H1 (cell line): ENCODE measurements around the gene NAPG. TPM values are rescaled to one million over a fixed set of nuclear protein-coding genes. Genes with fewer than 3 reads are reported as not detected.

Experiments used
- CHD2 ChIP-seq: IDR thresholded peaks from 2 replicates; pipeline ENCODE4 v1.6.1; 2012; ENCODE audit warnings: low read length, improper control_type of control experiment
- CHD7 ChIP-seq: fragments of 300-600 bp; sonication (generic); IDR thresholded peaks from 2 replicates; pipeline ENCODE4 v1.7.1; 2012; ENCODE audit warnings: low read length, moderate library complexity, mild to moderate bottlenecking, inconsistent platforms; ENCODE audit not compliant: insufficient replicate concordance
- EZH2 ChIP-seq: fragments of 200-600 bp; sonication (generic); IDR thresholded peaks from 2 replicates; pipeline ENCODE4 v1.7.1; 2012; ENCODE audit warnings: low read depth, mild to moderate bottlenecking, moderate library complexity, low read length, inconsistent platforms; ENCODE audit not compliant: severe bottlenecking
- GABPA ChIP-seq: IDR thresholded peaks from 2 replicates; pipeline ENCODE4 v1.6.1; 2011; ENCODE audit warnings: mild to moderate bottlenecking, low read length, moderate library complexity, borderline replicate concordance; ENCODE audit not compliant: insufficient read depth
- NRF1 ChIP-seq: IDR thresholded peaks from 2 replicates; pipeline ENCODE4 v1.6.1; 2011; ENCODE audit warnings: mild to moderate bottlenecking, low read depth, low read length, improper control_type of control experiment
- POLR2AphosphoS5 ChIP-seq: IDR thresholded peaks from 2 replicates; pipeline ENCODE4 v1.6.1; 2011; ENCODE audit warnings: low read depth, low read length
- SIX5 ChIP-seq: IDR thresholded peaks from 2 replicates; pipeline ENCODE4 v1.6.1; 2011; ENCODE audit warnings: mild to moderate bottlenecking, low read depth, low read length
- SP2 ChIP-seq: IDR thresholded peaks from 2 replicates; pipeline ENCODE4 v1.6.1; 2012; ENCODE audit warnings: mild to moderate bottlenecking, low read length, inconsistent platforms
- SUZ12 ChIP-seq: fragments of 200-600 bp; sonication (generic); IDR thresholded peaks from 2 replicates; pipeline ENCODE4 v1.6.1; 2012; ENCODE audit warnings: mild to moderate bottlenecking, inconsistent platforms, low read length, moderate library complexity, mixed read lengths
- YY1 ChIP-seq: IDR thresholded peaks from 2 replicates; pipeline ENCODE4 v1.6.1; 2011; ENCODE audit warnings: low read depth, mild to moderate bottlenecking, low read length
- polyA plus RNA-seq, 7 experiments: library from polyadenylated mRNA; depleted of rRNA in 3 of 7; stranded (reverse) in 5 of 7; unstranded in 2 of 7; fragments of >200 nt in 5 of 7; fragments of 200-250 nt in 2 of 7; gene quantifications; 1 replicate in 5 of 7; 2 replicates in 1 of 7; 4 replicates in 1 of 7; pipeline versions ENCODE4 v1.2.1 to v1.2.3, GENCODE V29; 2011 to 2013; ENCODE audit warnings: missing spikeins in 2 of 7, mixed read lengths in 2 of 7
- total RNA-seq: library from RNA; stranded (reverse); fragmentation: NEBNext Ultra II Directional; extraction: Animal tissue kit (Norgen Biotek cat#: 25700); gene quantifications from 2 replicates; pipeline ENCODE4 v1.2.1, GENCODE V29; 2021
- TF ChIP-seq, protein P1 (sequence below): IDR thresholded peaks from 2 replicates; pipeline ENCODE4 v1.6.1; 2012; ENCODE audit warnings: inconsistent platforms

The NAPG gene
- total and polyA plus RNA-seq, 2 of the 8 experiments (the other 6 are each of a cell fraction or from before 2014, with no cell fraction given): 8.0 to 23.5 TPM

DNA sequence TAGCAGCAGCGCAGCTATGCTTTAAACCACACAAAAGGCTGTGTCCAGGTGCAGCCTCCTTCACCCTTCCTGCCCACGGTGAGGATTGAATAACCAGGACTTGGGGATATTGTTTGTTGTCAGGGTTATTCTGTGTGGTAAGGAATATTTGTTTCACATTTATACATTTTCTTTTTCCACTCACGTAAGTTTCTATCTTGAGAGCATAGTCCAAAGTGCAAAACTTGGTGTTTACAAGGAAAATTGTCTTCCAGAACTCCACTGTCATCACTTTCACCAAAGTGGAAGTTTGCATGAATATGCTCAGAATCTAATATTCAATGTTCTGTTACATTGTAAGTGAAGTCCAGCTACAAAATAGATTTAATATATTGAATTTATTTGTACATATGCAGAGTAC lies 26.4 kb downstream of the NAPG start (continued):
- TF ChIP-seq CHD7 (no peak), SUZ12 (no peak), GABPA (no peak), SIX5 (no peak), POLR2AphosphoS5 (no peak), NRF1 (no peak), YY1 (no peak), EZH2 (no peak), CHD2 (no peak), SP2 (no peak)
- TF ChIP-seq, protein P1, sequence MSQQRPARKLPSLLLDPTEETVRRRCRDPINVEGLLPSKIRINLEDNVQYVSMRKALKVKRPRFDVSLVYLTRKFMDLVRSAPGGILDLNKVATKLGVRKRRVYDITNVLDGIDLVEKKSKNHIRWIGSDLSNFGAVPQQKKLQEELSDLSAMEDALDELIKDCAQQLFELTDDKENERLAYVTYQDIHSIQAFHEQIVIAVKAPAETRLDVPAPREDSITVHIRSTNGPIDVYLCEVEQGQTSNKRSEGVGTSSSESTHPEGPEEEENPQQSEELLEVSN: no peak
